Measurements from ENCODE around the gene ZNF117.
"Not testable (repeated sequence)": the region's sequence is repeated elsewhere in the genome, so short reads cannot be mapped to it uniquely, and the experiment has no call there.

- not testable (repeated sequence) for TF ChIP-seq CTCF (IDR thresholded peaks at IDR 0.05); ZNF263 (CRISPR knock-in tag; IDR thresholded peaks at IDR 0.05; ENCODE audit: low read depth); MYBL2 (CRISPR knock-in tag; IDR thresholded peaks at IDR 0.05); ZSCAN18 (CRISPR knock-in tag; IDR thresholded peaks at IDR 0.05); PREB (CRISPR knock-in tag; IDR thresholded peaks at IDR 0.05; ENCODE audit: borderline replicate concordance); SP1 (CRISPR knock-in tag; conservative IDR thresholded peaks at IDR 0.05); NR2C2 (CRISPR knock-in tag; IDR thresholded peaks at IDR 0.05); FOXJ3 (CRISPR knock-in tag; IDR thresholded peaks at IDR 0.05; ENCODE audit: borderline replicate concordance); JUN (CRISPR knock-in tag; IDR thresholded peaks at IDR 0.05); ESRRA (CRISPR knock-in tag; IDR thresholded peaks at IDR 0.05; ENCODE audit: borderline replicate concordance)
Measured at GRCh38 chr7:65007036-65007435, 16.2 kb upstream of the ZNF117 start.

Measured in WTC11 (cell line).